ENCODE measurements around the gene SLC34A3.
A peak's percentile ranks its signal among the peaks of the same experiment; 100 is the strongest.
"Not testable (repeated sequence)": the region's sequence is repeated elsewhere in the genome, so short reads cannot be mapped to it uniquely, and the experiment has no call there.

The SLC34A3 gene

GRCh38 chr9:137243626-137244485 is 13.2 kb downstream of the SLC34A3 start:
- no peak for DNase-seq

GRCh38 chr9:137244486-137245449 is 14.1 kb downstream of the SLC34A3 start:
- DNase-seq: no peak

- no peak for DNase-seq
These were observed 15.0 kb downstream of the SLC34A3 start for GRCh38 chr9:137245450-137246421.

GRCh38 chr9:137247135-137247915 is 16.6 kb downstream of the SLC34A3 start:
- DNase-seq: no peak

GRCh38 chr9:137247916-137248175 is 17.1 kb downstream of the SLC34A3 start:
- no peak for DNase-seq

GRCh38 chr9:137250329-137251193 is 19.9 kb downstream of the SLC34A3 start:
- no peak for DNase-seq

GRCh38 chr9:137251194-137251461 is 20.4 kb downstream of the SLC34A3 start, which contains the start of gene STPG3:
STPG3 (plus strand) TSS chr9:137251286; CDS start chr9:137251287, 1 bp downstream.
- DNase-seq: no peak

- DNase-seq: no peak
These were observed 21.0 kb downstream of the SLC34A3 start for GRCh38 chr9:137251490-137252268.

GRCh38 chr9:137252555-137253506 is 22.1 kb downstream of the SLC34A3 start:
- DNase-seq: no peak

- DNase-seq: peak; percentile 9
These were observed 23.3 kb downstream of the SLC34A3 start for GRCh38 chr9:137253717-137254623.

GRCh38 chr9:137254624-137255447 is 24.1 kb downstream of the SLC34A3 start, which contains the start of gene NELFB:
NELFB (plus strand) TSS chr9:137255327.
- peak; percentile 96 for DNase-seq

GRCh38 chr9:137255448-137256114 is 24.9 kb downstream of the SLC34A3 start:
- DNase-seq: peak; percentile 75

- no peak for DNase-seq
These were observed 25.7 kb downstream of the SLC34A3 start for GRCh38 chr9:137256362-137256761.

GRCh38 chr9:137256856-137257255 is 26.2 kb downstream of the SLC34A3 start:
- peak; percentile 15 for DNase-seq

- not testable (repeated sequence) for DNase-seq
These were observed 31.6 kb downstream of the SLC34A3 start for GRCh38 chr9:137262173-137262908.

Data from RPMI8226 (cell line).